NB4 (cell line): ENCODE measurements around the gene MICAL2.

Experiments
- DNase-seq: peaks from one replicate; pipeline ENCODE4 v3.0.0; 2010; ENCODE audit warnings: low read depth
- H3K4me3 ChIP-seq: one replicate; pipeline ENCODE4 v1.5.1; 2011; ENCODE audit warnings: mild to moderate bottlenecking, low read depth, low read length, moderate library complexity
- MYC ChIP-seq: IDR thresholded peaks from 2 replicates; pipeline ENCODE4 v1.6.1; 2011; ENCODE audit warnings: low read depth, low read length
- POLR2A ChIP-seq: IDR thresholded peaks from 2 replicates; pipeline ENCODE4 v1.6.1; 2011; ENCODE audit warnings: mild to moderate bottlenecking; ENCODE audit not compliant: insufficient read length; ENCODE audit errors: extremely low read depth
- TF ChIP-seq, protein P1 (sequence below): IDR thresholded peaks from 2 replicates; pipeline ENCODE4 v1.6.1; 2011; ENCODE audit warnings: low read depth, low read length
- TF ChIP-seq, protein P2 (sequence below): IDR thresholded peaks from one replicate; pipeline ENCODE4 v1.5.1; 2012; ENCODE audit warnings: low read depth, low read length

Gene MICAL2

DNA sequence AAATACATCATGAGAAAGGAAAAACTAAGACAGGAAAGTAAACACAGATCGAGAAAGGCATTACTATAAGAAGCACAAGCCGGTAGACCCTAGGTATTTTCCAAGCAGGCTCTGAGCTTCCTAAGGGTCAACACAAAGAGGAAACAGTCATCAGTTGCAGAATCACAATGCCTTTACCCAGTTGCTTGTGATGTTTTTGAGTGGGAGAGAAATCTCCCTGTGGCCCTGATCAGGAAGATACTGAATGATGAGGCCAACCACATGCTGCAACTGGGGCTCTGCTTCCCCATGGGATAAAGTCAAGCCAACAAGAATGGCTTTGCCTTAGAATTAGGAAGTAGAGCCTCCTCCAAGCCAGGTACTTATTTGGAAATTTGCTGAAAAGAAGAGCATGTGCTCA lies 132.6 kb downstream of the MICAL2 start:
- DNase-seq, result peak; percentile 10
- H3K4me3 ChIP-seq, result no peak overlapping the region
- TF ChIP-seq, protein P1, sequence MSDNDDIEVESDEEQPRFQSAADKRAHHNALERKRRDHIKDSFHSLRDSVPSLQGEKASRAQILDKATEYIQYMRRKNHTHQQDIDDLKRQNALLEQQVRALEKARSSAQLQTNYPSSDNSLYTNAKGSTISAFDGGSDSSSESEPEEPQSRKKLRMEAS, result no peak

DNA sequence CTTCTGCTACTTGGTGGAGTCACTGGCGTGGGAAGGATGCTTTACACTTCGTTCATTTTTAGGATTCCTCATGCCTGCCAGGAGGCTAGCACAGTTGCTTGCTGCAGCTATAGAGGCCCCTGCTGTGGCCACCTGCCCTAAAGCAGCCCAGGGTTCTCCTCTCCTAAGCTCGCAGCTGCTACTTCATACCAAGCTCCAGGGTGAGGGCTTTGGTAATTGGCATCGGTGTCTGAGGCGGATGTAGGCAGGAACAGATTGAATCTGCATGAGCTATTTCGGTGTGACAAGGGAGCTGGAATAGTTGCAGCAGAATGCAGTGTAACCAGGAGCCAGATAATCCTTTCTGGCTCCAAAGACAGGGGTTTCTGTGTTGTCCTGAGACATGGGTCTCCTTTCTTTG lies 133.1 kb downstream of the MICAL2 start:
- no peak overlapping the region for H3K4me3 ChIP-seq
- DNase-seq, result no peak
- TF ChIP-seq, protein P2, sequence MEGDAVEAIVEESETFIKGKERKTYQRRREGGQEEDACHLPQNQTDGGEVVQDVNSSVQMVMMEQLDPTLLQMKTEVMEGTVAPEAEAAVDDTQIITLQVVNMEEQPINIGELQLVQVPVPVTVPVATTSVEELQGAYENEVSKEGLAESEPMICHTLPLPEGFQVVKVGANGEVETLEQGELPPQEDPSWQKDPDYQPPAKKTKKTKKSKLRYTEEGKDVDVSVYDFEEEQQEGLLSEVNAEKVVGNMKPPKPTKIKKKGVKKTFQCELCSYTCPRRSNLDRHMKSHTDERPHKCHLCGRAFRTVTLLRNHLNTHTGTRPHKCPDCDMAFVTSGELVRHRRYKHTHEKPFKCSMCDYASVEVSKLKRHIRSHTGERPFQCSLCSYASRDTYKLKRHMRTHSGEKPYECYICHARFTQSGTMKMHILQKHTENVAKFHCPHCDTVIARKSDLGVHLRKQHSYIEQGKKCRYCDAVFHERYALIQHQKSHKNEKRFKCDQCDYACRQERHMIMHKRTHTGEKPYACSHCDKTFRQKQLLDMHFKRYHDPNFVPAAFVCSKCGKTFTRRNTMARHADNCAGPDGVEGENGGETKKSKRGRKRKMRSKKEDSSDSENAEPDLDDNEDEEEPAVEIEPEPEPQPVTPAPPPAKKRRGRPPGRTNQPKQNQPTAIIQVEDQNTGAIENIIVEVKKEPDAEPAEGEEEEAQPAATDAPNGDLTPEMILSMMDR, result no peak
- TF ChIP-seq POLR2A, result no peak
- no peak for TF ChIP-seq MYC
- TF ChIP-seq, protein P1, result no peak

DNA sequence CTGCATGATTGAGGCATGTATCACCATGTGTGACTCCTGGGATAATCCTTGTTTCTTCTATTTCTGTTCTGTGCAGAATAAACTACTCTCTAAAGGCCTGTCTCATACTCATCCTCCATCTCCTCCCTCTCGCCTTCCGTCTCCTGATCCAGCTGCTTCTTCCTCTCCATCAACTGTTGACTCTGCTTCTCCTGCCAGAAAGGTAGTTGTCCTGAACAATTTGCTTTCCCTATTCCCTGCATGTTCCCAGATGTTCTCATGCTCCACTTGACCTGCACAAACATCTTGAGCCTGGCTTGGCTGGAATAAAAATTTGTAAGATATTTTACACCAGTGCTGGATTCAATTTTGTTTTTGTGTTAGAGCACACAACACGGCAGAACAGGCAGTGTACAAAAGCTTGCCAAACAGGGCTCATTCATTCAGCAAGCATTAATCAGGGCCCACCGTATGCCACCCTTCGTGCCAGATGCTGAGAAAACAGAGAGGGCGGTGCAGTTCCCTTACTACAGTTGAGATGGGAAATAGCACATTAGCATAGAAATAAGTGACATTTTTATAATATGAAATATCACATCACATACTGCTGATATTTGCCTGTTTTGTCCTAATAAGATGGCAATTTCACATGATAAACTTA lies 133.6 kb downstream of the MICAL2 start:
- DNase-seq, result no peak
- TF ChIP-seq, protein P2, result no peak
- TF ChIP-seq POLR2A, result no peak
- TF ChIP-seq, protein P1, result no peak
- TF ChIP-seq MYC, result no peak
- no peak overlapping the region for H3K4me3 ChIP-seq

DNA sequence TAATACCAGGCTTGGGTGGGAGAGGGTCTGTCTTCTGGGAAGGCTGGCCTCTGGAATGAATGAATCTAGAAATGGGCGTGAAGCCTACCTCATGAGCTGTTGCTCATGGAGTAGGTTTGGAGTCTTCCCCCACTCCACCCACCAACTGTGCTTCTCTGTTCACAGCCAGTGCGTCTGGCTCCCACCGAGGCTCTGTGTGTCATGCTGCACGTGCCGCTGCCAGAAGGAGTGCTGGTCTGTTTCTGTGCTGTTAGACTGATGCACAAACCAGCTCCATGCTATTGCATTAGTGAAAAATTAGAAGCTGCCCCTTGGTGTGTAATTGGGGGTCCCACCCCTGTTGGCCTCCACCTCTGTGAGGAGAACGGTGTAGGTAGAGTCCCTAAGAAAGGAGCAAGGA lies 134.7 kb downstream of the MICAL2 start:
- H3K4me3 ChIP-seq, result no peak overlapping the region
- TF ChIP-seq, protein P1, result no peak
- TF ChIP-seq, protein P2, result no peak
- TF ChIP-seq MYC, result no peak
- TF ChIP-seq POLR2A, result no peak
- DNase-seq, result no peak

DNA sequence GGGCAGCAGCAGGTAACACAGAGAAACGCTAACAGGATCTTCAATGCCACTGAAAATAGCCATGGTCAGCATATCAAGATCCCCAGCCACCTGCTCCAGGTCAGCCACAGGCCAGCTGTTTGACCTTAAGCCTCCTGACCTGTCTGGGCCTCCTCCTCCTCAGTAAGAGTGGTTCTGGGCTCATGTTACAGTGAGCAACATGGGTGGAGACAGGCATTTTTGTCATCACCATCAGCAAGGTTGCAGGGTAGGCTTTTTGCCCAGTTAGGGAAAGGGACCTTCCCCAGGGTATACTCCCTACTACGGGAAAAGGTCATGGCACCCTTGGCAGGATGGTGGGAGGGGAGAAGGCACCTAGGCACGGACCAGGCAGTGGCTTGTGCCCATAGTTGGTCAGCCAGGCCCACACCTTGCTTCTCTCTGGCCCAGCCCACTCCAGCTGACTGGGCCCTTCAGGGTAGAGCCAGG lies 135.2 kb downstream of the MICAL2 start:
- no peak for DNase-seq
- TF ChIP-seq, protein P2, result no peak
- TF ChIP-seq MYC, result no peak
- TF ChIP-seq POLR2A, result no peak
- TF ChIP-seq, protein P1, result no peak
- H3K4me3 ChIP-seq, result no peak overlapping the region

DNA sequence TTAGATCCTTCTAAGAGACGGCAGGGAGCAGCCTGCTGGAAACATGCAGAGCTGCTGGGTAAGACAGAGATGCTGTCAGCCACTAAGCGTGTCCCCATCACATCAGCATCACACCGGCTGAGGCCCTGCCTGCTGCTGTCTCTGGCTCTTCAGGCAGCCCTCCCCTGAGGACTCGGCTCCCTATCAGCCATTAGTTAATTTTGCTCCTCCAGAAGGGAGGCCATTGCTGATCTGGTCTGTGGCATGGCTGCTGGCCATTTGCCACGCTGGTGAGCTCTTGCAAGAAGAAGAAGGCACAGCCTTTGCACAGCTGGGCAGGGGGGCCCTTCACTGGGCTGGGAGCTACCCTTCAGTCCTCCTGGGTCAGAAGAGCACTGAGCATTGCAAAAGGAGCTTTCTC lies 135.8 kb downstream of the MICAL2 start:
- H3K4me3 ChIP-seq, result no peak overlapping the region
- DNase-seq, result no peak
- TF ChIP-seq POLR2A (no peak), MYC (no peak)
- TF ChIP-seq, protein P1, result no peak
- TF ChIP-seq, protein P2, result no peak
